Measurements from ENCODE around the gene OBI1. TPM values are rescaled to one million over a fixed set of nuclear protein-coding genes. Genes with fewer than 3 reads are reported as not detected.

OBI1 gene
- total RNA-seq, 1 donor from 2014 or later: 26.1 TPM

GRCh38 chr13:78609464-78610205 is 49.3 kb downstream of the OBI1 start:
- H3K4me1 Mint-ChIP-seq: peaks cover 14% of the 10 kb centered on the region
- no peak overlapping the region for H3K27ac Mint-ChIP-seq (ENCODE audit: unreplicated experiment)
- H3K36me3 Mint-ChIP-seq (ENCODE audit: low read depth): peaks cover 6% of the 10 kb centered on the region
- TF ChIP-seq CTCF (conservative IDR thresholded peaks at IDR 0.05): no peak
- peaks cover 4% of the 10 kb centered on the region for H3K9me3 Mint-ChIP-seq
- H3K27me3 Mint-ChIP-seq (ENCODE audit: low read depth): peaks cover 85% of the 10 kb centered on the region
- no peak for DNase-seq (ENCODE audit: low read depth, low spot score)
- peak overlapping the region; percentile 76 for H3K4me3 Mint-ChIP-seq

GRCh38 chr13:78608688-78609463 is 50.1 kb downstream of the OBI1 start:
- DNase-seq (ENCODE audit: low read depth, low spot score): no peak
- H3K27ac Mint-ChIP-seq (ENCODE audit: unreplicated experiment): no peak overlapping the region
- peaks cover 2% of the 10 kb centered on the region for H3K36me3 Mint-ChIP-seq (ENCODE audit: low read depth)
- peak overlapping the region; percentile 76 for H3K4me3 Mint-ChIP-seq
- H3K4me1 Mint-ChIP-seq: peaks cover 17% of the 10 kb centered on the region
- peaks cover 4% of the 10 kb centered on the region for H3K9me3 Mint-ChIP-seq
- H3K27me3 Mint-ChIP-seq (ENCODE audit: low read depth): peaks cover 93% of the 10 kb centered on the region
- no peak for TF ChIP-seq CTCF (conservative IDR thresholded peaks at IDR 0.05)

- no peak overlapping the region for H3K27ac Mint-ChIP-seq (ENCODE audit: unreplicated experiment)
- H3K9me3 Mint-ChIP-seq: peaks cover 4% of the 10 kb centered on the region
- DNase-seq (ENCODE audit: low read depth, low spot score): no peak
- peaks cover 2% of the 10 kb centered on the region for H3K36me3 Mint-ChIP-seq (ENCODE audit: low read depth)
- TF ChIP-seq CTCF (conservative IDR thresholded peaks at IDR 0.05): no peak
- H3K4me1 Mint-ChIP-seq: peaks cover 22% of the 10 kb centered on the region
- H3K4me3 Mint-ChIP-seq: peak overlapping the region; percentile 63
- H3K27me3 Mint-ChIP-seq (ENCODE audit: low read depth): peaks cover 99% of the 10 kb centered on the region
These were observed 50.7 kb downstream of the OBI1 start for GRCh38 chr13:78608252-78608687.

- Mint-ChIP-seq H3K9me3 (peaks cover 4% of the 10 kb centered on the region), H3K36me3 (ENCODE audit: low read depth) (peaks cover 4% of the 10 kb centered on the region), H3K27me3 (ENCODE audit: low read depth) (peaks cover 100% of the 10 kb centered on the region), H3K4me1 (peaks cover 25% of the 10 kb centered on the region), H3K4me3 (peak overlapping the region; percentile 63), H3K27ac (ENCODE audit: unreplicated experiment) (no peak overlapping the region)
- no peak for DNase-seq (ENCODE audit: low read depth, low spot score)
- TF ChIP-seq CTCF (conservative IDR thresholded peaks at IDR 0.05): no peak
These were observed 51.3 kb downstream of the OBI1 start for GRCh38 chr13:78607409-78608251.

Data from neural crest cell (in vitro differentiated cells).